K562 (cell line): ENCODE data around the gene ASCC3. TPM values are rescaled to one million over a fixed set of nuclear protein-coding genes. Genes with fewer than 3 reads are reported as not detected.

ENCODE experiments used
- ATF1 ChIP-seq, 2 experiments: fragments of 450-650 bp in 1 of 2; IDR thresholded peaks; 2 replicates each; pipeline ENCODE4 v1.6.1; 2016; ENCODE audit warnings: missing compliant biosample characterization in 1 of 2, missing genetic modification characterization in 1 of 2
- BCOR ChIP-seq: fragments of 450-650 bp; IDR thresholded peaks from 2 replicates; pipeline ENCODE4 v1.6.1; 2016
- ESRRA ChIP-seq: fragments of 450-650 bp; IDR thresholded peaks from 2 replicates; pipeline ENCODE4 v1.6.1; 2014; ENCODE audit warnings: low read depth, mild to moderate bottlenecking, moderate library complexity, borderline replicate concordance
- HDAC2 ChIP-seq: fragments of 450-650 bp; IDR thresholded peaks from 2 replicates; pipeline ENCODE4 v1.6.1; 2016; ENCODE audit warnings: mild to moderate bottlenecking
- MCM7 ChIP-seq, 2 experiments: fragments of 450-650 bp; IDR thresholded peaks; 2 replicates each; pipeline ENCODE4 v1.6.1; 2016 to 2018
- NELFE ChIP-seq: IDR thresholded peaks from 2 replicates; pipeline ENCODE4 v1.6.1; 2011; ENCODE audit warnings: mild to moderate bottlenecking; ENCODE audit not compliant: insufficient read depth, insufficient read length
- NRF1 ChIP-seq, 2 experiments: fragments of 450-650 bp; IDR thresholded peaks in 1 of 2; conservative IDR thresholded peaks in 1 of 2; 2 replicates each; pipeline ENCODE4 v1.6.1; 2014; ENCODE audit warnings: mild to moderate bottlenecking in 2 of 2
- PKNOX1 ChIP-seq: fragments of 450-650 bp; IDR thresholded peaks from 2 replicates; pipeline ENCODE4 v1.6.1; 2016
- RBM17 ChIP-seq: fragments of 200-400 bp; formaldehyde crosslinking; IDR thresholded peaks from 2 replicates; pipeline ENCODE4 v1.6.1; 2017; ENCODE audit warnings: low read depth, mild to moderate bottlenecking, low read length, borderline replicate concordance
- SPI1 ChIP-seq: IDR thresholded peaks from 2 replicates; pipeline ENCODE4 v1.6.1; 2011; ENCODE audit warnings: low read depth, low read length, control low read depth, borderline replicate concordance
- YBX1 ChIP-seq: fragments of 450-650 bp; IDR thresholded peaks from 2 replicates; pipeline ENCODE4 v1.7.1; 2016; ENCODE audit warnings: mild to moderate bottlenecking
- YY1 ChIP-seq, 3 experiments: IDR thresholded peaks; 2 replicates each; pipeline ENCODE4 v1.6.1; 2011; ENCODE audit warnings: low read length in 2 of 3, mild to moderate bottlenecking in 2 of 3, moderate library complexity in 2 of 3, borderline replicate concordance in 1 of 3, control low read depth in 1 of 3, low read depth in 1 of 3; ENCODE audit not compliant: insufficient read depth in 3 of 3, insufficient replicate concordance in 2 of 3, control insufficient read depth in 1 of 3, insufficient read length in 1 of 3; ENCODE audit errors: extremely low read depth in 1 of 3
- ZBTB2 ChIP-seq: fragments of 450-650 bp; IDR thresholded peaks from 2 replicates; pipeline ENCODE4 v1.6.1; 2016; ENCODE audit warnings: antibody characterized with exemption
- ZNF165 ChIP-seq: fragments of 250-450 bp; sonication (Bioruptor Pico); IDR thresholded peaks from 2 replicates; pipeline ENCODE4 v1.4.0; 2020; ENCODE audit warnings: borderline replicate concordance
- ZNF282 ChIP-seq: sonication (generic); formaldehyde crosslinking; IDR thresholded peaks from 2 replicates; pipeline ENCODE4 v1.8.1; 2023; ENCODE audit warnings: missing genetic modification reagents
- ZNF436 ChIP-seq: fragments of 250-450, 450-650 bp; sonication (Bioruptor Pico); formaldehyde crosslinking; IDR thresholded peaks from 2 replicates; pipeline ENCODE4 v1.7.0; 2020; ENCODE audit warnings: mild to moderate bottlenecking
- polyA plus RNA-seq, 8 experiments: library from polyadenylated mRNA; depleted of rRNA in 4 of 8; stranded (reverse) in 5 of 8; unstranded in 3 of 8; fragments of >200 nt; fragmentation: Nextera tagmentation in 2 of 8; fragmentation: Illumina TruSeq in 1 of 8; extraction: Ambion mirVana in 2 of 8; extraction: Trizol in 1 of 8; gene quantifications; 2 replicates each; pipeline versions ENCODE4 v1.2.1 to v1.2.3, GENCODE V29; 2011 to 2014; ENCODE audit warnings: inconsistent platforms in 1 of 8, missing spikeins in 1 of 8
- total RNA-seq, 7 experiments: library from RNA; depleted of rRNA in 6 of 7; stranded (reverse); fragments of >200 nt in 6 of 7; fragmentation: Illumina TruSeq in 2 of 7; extraction: Trizol in 2 of 7; gene quantifications; 2 replicates each; pipeline versions ENCODE4 v1.2.1 to v1.2.3, GENCODE V29; 2011 to 2021; ENCODE audit warnings: low replicate concordance in 1 of 7
- TF ChIP-seq, protein P1 (sequence below), 3 experiments: fragments of 200-800 bp in 1 of 3; fragments of 250-450 bp in 1 of 3; fragments of 450-650 bp in 1 of 3; sonication (Bioruptor Pico) in 1 of 3; sonication (Bioruptor generic) in 1 of 3; formaldehyde crosslinking in 1 of 3; IDR thresholded peaks; 2 replicates each; pipeline versions ENCODE4 v1.6.1 to v1.8.0; 2016 to 2022; ENCODE audit warnings: mild to moderate bottlenecking in 2 of 3, missing genetic modification characterization in 2 of 3, missing compliant biosample characterization in 1 of 3, moderate library complexity in 1 of 3
- TF ChIP-seq, protein P2 (sequence below): fragments of 250-450 bp; sonication (Bioruptor Pico); IDR thresholded peaks from 2 replicates; pipeline ENCODE4 v1.4.0; 2020

Gene ASCC3
- total and polyA plus RNA-seq, 9 of the 15 experiments (the other 6 are each of a cell fraction or from before 2014, with no cell fraction given) = 16.1 to 56.1 (median 33.9) TPM

- TF ChIP-seq ZNF436 (CRISPR knock-in tag) (no peak), RBM17 (no peak), MCM7 (IDR thresholded peaks at IDR 0.05) (no peak), ATF1 (CRISPR knock-in tag; IDR thresholded peaks at IDR 0.05) (peak; percentile 75), ATF1 (tag; IDR thresholded peaks at IDR 0.05) (peak; percentile 97), ZNF282 (CRISPR knock-in tag) (0 out of 2 replicates have a peak, but pooled peaks have one; percentile 76), ZNF165 (CRISPR knock-in tag) (no peak), ESRRA (0 out of 2 replicates have a peak, but pooled peaks have one; percentile 30), SPI1 (no peak), YY1 (IDR thresholded peaks at IDR 0.05; ENCODE audit: borderline replicate concordance in 1 of 3, control insufficient read depth in 1 of 3, extremely low read depth in 1 of 3, insufficient read depth in 3 of 3, insufficient read length in 1 of 3, insufficient replicate concordance in 2 of 3, low read depth in 1 of 3, low read length in 2 of 3) (peak in 2 of 3 experiments; percentile 55 to 60), PKNOX1 (peak; percentile 71; the same call in 1 of the 2 replicates), YBX1 (no peak), NELFE (peak; percentile 48), NRF1 (conservative IDR thresholded peaks at IDR 0.05 in 1 of 2, IDR thresholded peaks at IDR 0.05 in 1 of 2) (peak; percentile 91 to 93), ZBTB2 (peak; percentile 85), BCOR (no peak), HDAC2 (peak; percentile 59; the same call in 1 of the 2 replicates)
- TF ChIP-seq, protein P1, sequence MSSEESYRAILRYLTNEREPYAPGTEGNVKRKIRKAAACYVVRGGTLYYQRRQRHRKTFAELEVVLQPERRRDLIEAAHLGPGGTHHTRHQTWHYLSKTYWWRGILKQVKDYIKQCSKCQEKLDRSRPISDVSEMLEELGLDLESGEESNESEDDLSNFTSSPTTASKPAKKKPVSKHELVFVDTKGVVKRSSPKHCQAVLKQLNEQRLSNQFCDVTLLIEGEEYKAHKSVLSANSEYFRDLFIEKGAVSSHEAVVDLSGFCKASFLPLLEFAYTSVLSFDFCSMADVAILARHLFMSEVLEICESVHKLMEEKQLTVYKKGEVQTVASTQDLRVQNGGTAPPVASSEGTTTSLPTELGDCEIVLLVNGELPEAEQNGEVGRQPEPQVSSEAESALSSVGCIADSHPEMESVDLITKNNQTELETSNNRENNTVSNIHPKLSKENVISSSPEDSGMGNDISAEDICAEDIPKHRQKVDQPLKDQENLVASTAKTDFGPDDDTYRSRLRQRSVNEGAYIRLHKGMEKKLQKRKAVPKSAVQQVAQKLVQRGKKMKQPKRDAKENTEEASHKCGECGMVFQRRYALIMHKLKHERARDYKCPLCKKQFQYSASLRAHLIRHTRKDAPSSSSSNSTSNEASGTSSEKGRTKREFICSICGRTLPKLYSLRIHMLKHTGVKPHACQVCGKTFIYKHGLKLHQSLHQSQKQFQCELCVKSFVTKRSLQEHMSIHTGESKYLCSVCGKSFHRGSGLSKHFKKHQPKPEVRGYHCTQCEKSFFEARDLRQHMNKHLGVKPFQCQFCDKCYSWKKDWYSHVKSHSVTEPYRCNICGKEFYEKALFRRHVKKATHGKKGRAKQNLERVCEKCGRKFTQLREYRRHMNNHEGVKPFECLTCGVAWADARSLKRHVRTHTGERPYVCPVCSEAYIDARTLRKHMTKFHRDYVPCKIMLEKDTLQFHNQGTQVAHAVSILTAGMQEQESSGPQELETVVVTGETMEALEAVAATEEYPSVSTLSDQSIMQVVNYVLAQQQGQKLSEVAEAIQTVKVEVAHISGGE (CRISPR knock-in tag; IDR thresholded peaks at IDR 0.05) = no peak
- TF ChIP-seq, protein P2, sequence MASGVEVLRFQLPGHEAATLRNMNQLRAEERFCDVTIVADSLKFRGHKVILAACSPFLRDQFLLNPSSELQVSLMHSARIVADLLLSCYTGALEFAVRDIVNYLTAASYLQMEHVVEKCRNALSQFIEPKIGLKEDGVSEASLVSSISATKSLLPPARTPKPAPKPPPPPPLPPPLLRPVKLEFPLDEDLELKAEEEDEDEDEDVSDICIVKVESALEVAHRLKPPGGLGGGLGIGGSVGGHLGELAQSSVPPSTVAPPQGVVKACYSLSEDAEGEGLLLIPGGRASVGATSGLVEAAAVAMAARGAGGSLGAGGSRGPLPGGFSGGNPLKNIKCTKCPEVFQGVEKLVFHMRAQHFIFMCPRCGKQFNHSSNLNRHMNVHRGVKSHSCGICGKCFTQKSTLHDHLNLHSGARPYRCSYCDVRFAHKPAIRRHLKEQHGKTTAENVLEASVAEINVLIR (CRISPR knock-in tag) = peak; percentile 86
Observed at GRCh38 chr6:100880853-100881706, at the start of gene ASCC3 (continued).
